HG03095 (cell line): Measurements from ENCODE around the gene FBXL13.
"Not testable (repeated sequence)": the region's sequence is repeated elsewhere in the genome, so short reads cannot be mapped to it uniquely, and the experiment has no call there.

Experiments used
- ATAC-seq: cut with Tn5 transposase; IDR thresholded peaks from one replicate; pipeline ENCODE4 v1.9.1; 2021; ENCODE audit warnings: moderate library complexity; ENCODE audit not compliant: unreplicated experiment

The FBXL13 gene

DNA sequence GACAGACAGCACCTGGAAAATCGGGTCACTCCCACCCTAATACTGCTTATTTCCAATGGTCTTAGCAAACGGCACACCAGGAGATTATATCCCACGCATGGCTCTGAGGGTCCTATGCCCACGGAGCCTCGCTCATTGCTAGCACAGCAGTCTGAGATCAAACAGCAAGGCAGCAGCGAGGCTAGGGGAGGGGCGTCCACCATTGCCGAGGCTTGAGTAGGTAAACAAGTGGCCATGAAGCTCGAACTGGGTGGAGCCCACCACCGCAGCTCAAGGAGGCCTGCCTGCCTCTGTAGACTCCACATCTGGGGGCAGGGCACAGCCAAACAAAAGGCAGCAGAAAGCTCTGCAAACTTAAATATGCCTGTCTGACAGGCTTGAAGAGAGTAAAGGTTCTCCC lies 293.7 kb downstream of the FBXL13 start:
- ATAC-seq, result not testable (repeated sequence)

GRCh38 chr7:102778663-102779062 lies 295.9 kb downstream of the FBXL13 start:
- ATAC-seq, result not testable (repeated sequence)

GRCh38 chr7:102776217-102776616 lies 298.4 kb downstream of the FBXL13 start:
- ATAC-seq, result not testable (repeated sequence)

- not testable (repeated sequence) for ATAC-seq
These were observed 304.1 kb downstream of the FBXL13 start for GRCh38 chr7:102770467-102770866.

DNA sequence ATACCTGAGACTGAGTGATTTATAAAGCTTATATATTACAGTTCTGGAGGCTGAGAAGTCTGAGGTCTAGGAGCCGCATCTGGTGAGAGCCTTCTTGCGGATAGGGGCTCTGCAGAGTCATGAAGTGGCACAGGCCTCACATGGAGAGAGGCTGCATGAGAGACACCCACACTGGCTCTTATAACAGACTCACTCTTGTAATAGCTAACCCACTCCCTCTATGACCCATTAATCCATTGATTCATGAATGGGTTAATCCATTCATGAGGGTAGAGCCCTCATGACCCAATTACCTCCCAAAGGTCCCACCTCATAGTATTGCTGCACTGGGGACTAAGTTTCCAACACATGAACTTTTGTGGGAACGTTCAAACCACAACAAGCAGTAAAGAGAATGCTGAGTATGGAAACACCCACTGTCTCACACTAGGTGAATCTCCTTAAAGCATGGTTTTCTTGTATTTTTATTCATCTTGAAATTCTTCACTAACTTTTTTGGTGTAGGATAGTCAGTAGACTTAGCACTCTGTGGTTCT lies 304.9 kb downstream of the FBXL13 start:
- ATAC-seq, result not testable (repeated sequence)

- ATAC-seq, result not testable (repeated sequence)
These were observed 311.2 kb downstream of the FBXL13 start for GRCh38 chr7:102763295-102763905.
